Measurements from ENCODE around the gene RIPOR2. TPM values are rescaled to one million over a fixed set of nuclear protein-coding genes. Genes with fewer than 3 reads are reported as not detected.
A peak's percentile ranks its signal among the peaks of the same experiment; 100 is the strongest.

Gene RIPOR2
- polyA plus RNA-seq, 2 donors = 0.41 to 0.61 TPM

- WGBS, 2 donors = 75 to 78% methylated on average over 10 of the region's 10 CpGs
- Histone ChIP-seq H3K36me3 (ENCODE audit: control insufficient read depth in 2 of 2, insufficient read depth in 2 of 2, low read length in 1 of 2) (no peaks in the 10 kb centered on the region), H3K27me3 (ENCODE audit: control insufficient read depth in 1 of 2, insufficient read depth in 2 of 2, low read length in 2 of 2) (no peaks in the 10 kb centered on the region), H3K9me3 (ENCODE audit: control insufficient read depth in 2 of 2, insufficient read depth in 1 of 2, low read depth in 1 of 2, low read length in 1 of 2) (no peaks in the 10 kb centered on the region), H3K27ac (ENCODE audit: low read depth in 2 of 2, low read length in 1 of 2) (no peak overlapping the region), H3K4me3 (ENCODE audit: low read depth in 1 of 2, low read length in 2 of 2) (no peak overlapping the region), H3K4me1 (ENCODE audit: control insufficient read depth in 2 of 2, insufficient read depth in 2 of 2, low read length in 1 of 2) (peaks cover 0 to 7% of the 10 kb centered on the region in 2 donors)
Observed at GRCh38 chr6:24831771-24832716, 103.7 kb downstream of the RIPOR2 start.

DNA sequence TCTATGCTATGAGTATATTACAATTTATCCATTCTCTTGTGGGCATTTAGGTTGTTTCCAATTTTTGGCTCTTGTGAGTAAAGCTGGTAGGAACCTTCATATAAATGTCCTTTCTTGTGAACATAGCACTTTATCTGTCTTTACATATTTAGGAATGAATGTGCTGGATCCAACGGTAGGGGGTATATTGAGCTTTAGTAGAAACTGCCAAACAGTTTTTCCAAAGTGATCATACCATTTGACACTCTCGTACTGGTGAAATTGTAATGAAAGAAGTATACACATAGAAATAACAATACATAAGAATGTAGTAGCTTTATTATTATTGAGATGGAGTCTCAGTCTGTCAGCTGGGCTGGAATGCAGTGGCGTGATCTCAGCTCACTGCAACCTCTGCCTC, 106.1 kb downstream of the RIPOR2 start:
- no peaks in the 10 kb centered on the region for H3K9me3 ChIP-seq (ENCODE audit: control insufficient read depth in 2 of 2, insufficient read depth in 1 of 2, low read depth in 1 of 2, low read length in 1 of 2)
- 84 to 93% methylated on average over 3 of the region's 3 CpGs for WGBS, 2 donors
- H3K27ac ChIP-seq (ENCODE audit: low read depth in 2 of 2, low read length in 1 of 2) = no peak overlapping the region
- peaks cover 0 to 5% of the 10 kb centered on the region in 2 donors for H3K4me1 ChIP-seq (ENCODE audit: control insufficient read depth in 2 of 2, insufficient read depth in 2 of 2, low read length in 1 of 2)
- H3K27me3 ChIP-seq (ENCODE audit: control insufficient read depth in 1 of 2, insufficient read depth in 2 of 2, low read length in 2 of 2) = no peaks in the 10 kb centered on the region
- no peak overlapping the region for H3K4me3 ChIP-seq (ENCODE audit: low read depth in 1 of 2, low read length in 2 of 2)
- H3K36me3 ChIP-seq (ENCODE audit: control insufficient read depth in 2 of 2, insufficient read depth in 2 of 2, low read length in 1 of 2) = no peaks in the 10 kb centered on the region

GRCh38 chr6:24827970-24828369, 107.8 kb downstream of the RIPOR2 start:
- no peak overlapping the region for H3K4me3 ChIP-seq (ENCODE audit: low read depth in 1 of 2, low read length in 2 of 2)
- no peaks in the 10 kb centered on the region for H3K27me3 ChIP-seq (ENCODE audit: control insufficient read depth in 1 of 2, insufficient read depth in 2 of 2, low read length in 2 of 2)
- H3K27ac ChIP-seq (ENCODE audit: low read depth in 2 of 2, low read length in 1 of 2) = no peak overlapping the region
- 72 to 75% methylated on average over 8 of the region's 8 CpGs for WGBS, 2 donors
- no peaks in the 10 kb centered on the region for H3K36me3 ChIP-seq (ENCODE audit: control insufficient read depth in 2 of 2, insufficient read depth in 2 of 2, low read length in 1 of 2)
- H3K9me3 ChIP-seq (ENCODE audit: control insufficient read depth in 2 of 2, insufficient read depth in 1 of 2, low read depth in 1 of 2, low read length in 1 of 2) = no peaks in the 10 kb centered on the region
- peaks cover 0 to 5% of the 10 kb centered on the region in 2 donors for H3K4me1 ChIP-seq (ENCODE audit: control insufficient read depth in 2 of 2, insufficient read depth in 2 of 2, low read length in 1 of 2)

DNA sequence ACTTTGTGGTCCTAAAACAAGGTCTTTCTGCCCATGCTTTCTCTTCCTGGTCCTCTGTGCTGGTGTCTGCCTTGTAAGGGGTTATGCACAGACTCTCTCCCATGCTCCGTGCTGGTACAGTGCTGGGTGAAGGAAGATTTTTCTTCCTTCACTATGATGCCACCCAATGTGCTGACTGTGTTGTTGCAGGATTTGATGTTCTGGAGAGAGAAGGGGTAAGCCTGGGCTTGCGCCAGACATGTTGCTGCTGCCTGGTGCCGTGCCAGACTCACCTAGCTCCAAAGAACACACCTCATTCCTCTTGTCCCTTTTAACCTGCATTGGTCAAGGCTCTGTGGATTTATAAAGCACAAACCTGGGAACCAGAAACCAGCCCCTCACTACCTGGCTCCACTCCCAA, 108.6 kb downstream of the RIPOR2 start:
- H3K4me3 ChIP-seq (ENCODE audit: low read depth in 1 of 2, low read length in 2 of 2) = no peak overlapping the region
- H3K27ac ChIP-seq (ENCODE audit: low read depth in 2 of 2, low read length in 1 of 2) = peak overlapping the region in 1 of 2 donors; percentile 20

DNA sequence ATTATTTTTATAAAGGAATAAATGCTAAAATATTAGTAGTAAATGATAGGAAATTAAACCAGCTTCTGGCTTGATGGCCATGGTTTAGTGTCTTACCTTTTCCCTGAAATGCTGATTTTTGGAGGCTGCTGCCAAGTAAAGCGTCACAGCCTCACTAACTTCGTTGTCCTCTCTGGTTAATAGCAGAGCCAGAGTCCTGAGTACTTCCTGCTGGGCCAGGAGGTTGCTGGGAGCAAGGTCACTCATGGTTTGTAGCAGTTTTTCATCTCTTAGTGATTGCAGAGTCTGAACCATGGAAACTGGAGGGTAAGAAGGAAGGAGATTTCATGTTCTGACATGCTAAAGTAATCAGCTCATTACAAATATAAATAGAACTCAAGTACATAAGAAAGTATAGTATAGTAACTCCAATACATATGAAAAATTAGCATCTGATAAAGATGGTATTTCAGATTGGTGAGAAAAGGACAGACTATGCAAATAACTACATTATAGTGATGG, 110.6 kb downstream of the RIPOR2 start:
- Histone ChIP-seq H3K4me3 (ENCODE audit: low read depth in 1 of 2, low read length in 2 of 2) (no peak overlapping the region), H3K27ac (ENCODE audit: low read depth in 2 of 2, low read length in 1 of 2) (no peak overlapping the region), H3K27me3 (ENCODE audit: control insufficient read depth in 1 of 2, insufficient read depth in 2 of 2, low read length in 2 of 2) (no peaks in the 10 kb centered on the region), H3K36me3 (ENCODE audit: control insufficient read depth in 2 of 2, insufficient read depth in 2 of 2, low read length in 1 of 2) (no peaks in the 10 kb centered on the region), H3K9me3 (ENCODE audit: control insufficient read depth in 2 of 2, insufficient read depth in 1 of 2, low read depth in 1 of 2, low read length in 1 of 2) (no peaks in the 10 kb centered on the region), H3K4me1 (ENCODE audit: control insufficient read depth in 2 of 2, insufficient read depth in 2 of 2, low read length in 1 of 2) (peaks cover 0 to 5% of the 10 kb centered on the region in 2 donors)
- WGBS, 2 donors = 50 to 62% methylated on average over 2 of the region's 2 CpGs

More for the DNA sequence above, 108.6 kb downstream of the RIPOR2 start:
- peaks cover 0 to 5% of the 10 kb centered on the region in 2 donors for H3K4me1 ChIP-seq (ENCODE audit: control insufficient read depth in 2 of 2, insufficient read depth in 2 of 2, low read length in 1 of 2)
- WGBS, 2 donors = 61 to 66% methylated on average over 3 of the region's 3 CpGs
- no peaks in the 10 kb centered on the region for H3K36me3 ChIP-seq (ENCODE audit: control insufficient read depth in 2 of 2, insufficient read depth in 2 of 2, low read length in 1 of 2)
- no peaks in the 10 kb centered on the region for H3K9me3 ChIP-seq (ENCODE audit: control insufficient read depth in 2 of 2, insufficient read depth in 1 of 2, low read depth in 1 of 2, low read length in 1 of 2)
- H3K27me3 ChIP-seq (ENCODE audit: control insufficient read depth in 1 of 2, insufficient read depth in 2 of 2, low read length in 2 of 2) = no peaks in the 10 kb centered on the region

- H3K36me3 ChIP-seq (ENCODE audit: control insufficient read depth in 2 of 2, insufficient read depth in 2 of 2, low read length in 1 of 2) = no peaks in the 10 kb centered on the region
- peaks cover 0 to 5% of the 10 kb centered on the region in 2 donors for H3K4me1 ChIP-seq (ENCODE audit: control insufficient read depth in 2 of 2, insufficient read depth in 2 of 2, low read length in 1 of 2)
- H3K27ac ChIP-seq (ENCODE audit: low read depth in 2 of 2, low read length in 1 of 2) = no peak overlapping the region
- H3K27me3 ChIP-seq (ENCODE audit: control insufficient read depth in 1 of 2, insufficient read depth in 2 of 2, low read length in 2 of 2) = no peaks in the 10 kb centered on the region
- 79 to 91% methylated on average over 6 of the region's 6 CpGs for WGBS, 2 donors
- no peak overlapping the region for H3K4me3 ChIP-seq (ENCODE audit: low read depth in 1 of 2, low read length in 2 of 2)
- no peaks in the 10 kb centered on the region for H3K9me3 ChIP-seq (ENCODE audit: control insufficient read depth in 2 of 2, insufficient read depth in 1 of 2, low read depth in 1 of 2, low read length in 1 of 2)
Observed at GRCh38 chr6:24824142-24824938, 111.4 kb downstream of the RIPOR2 start.

GRCh38 chr6:24823185-24823584, 112.6 kb downstream of the RIPOR2 start:
- Histone ChIP-seq H3K4me1 (ENCODE audit: control insufficient read depth in 2 of 2, insufficient read depth in 2 of 2, low read length in 1 of 2) (peaks cover 0 to 5% of the 10 kb centered on the region in 2 donors), H3K9me3 (ENCODE audit: control insufficient read depth in 2 of 2, insufficient read depth in 1 of 2, low read depth in 1 of 2, low read length in 1 of 2) (no peaks in the 10 kb centered on the region), H3K36me3 (ENCODE audit: control insufficient read depth in 2 of 2, insufficient read depth in 2 of 2, low read length in 1 of 2) (no peaks in the 10 kb centered on the region), H3K27me3 (ENCODE audit: control insufficient read depth in 1 of 2, insufficient read depth in 2 of 2, low read length in 2 of 2) (no peaks in the 10 kb centered on the region), H3K4me3 (ENCODE audit: low read depth in 1 of 2, low read length in 2 of 2) (no peak overlapping the region), H3K27ac (ENCODE audit: low read depth in 2 of 2, low read length in 1 of 2) (no peak overlapping the region)
- WGBS, 2 donors = 80 to 93% methylated on average over 2 of the region's 2 CpGs

DNA sequence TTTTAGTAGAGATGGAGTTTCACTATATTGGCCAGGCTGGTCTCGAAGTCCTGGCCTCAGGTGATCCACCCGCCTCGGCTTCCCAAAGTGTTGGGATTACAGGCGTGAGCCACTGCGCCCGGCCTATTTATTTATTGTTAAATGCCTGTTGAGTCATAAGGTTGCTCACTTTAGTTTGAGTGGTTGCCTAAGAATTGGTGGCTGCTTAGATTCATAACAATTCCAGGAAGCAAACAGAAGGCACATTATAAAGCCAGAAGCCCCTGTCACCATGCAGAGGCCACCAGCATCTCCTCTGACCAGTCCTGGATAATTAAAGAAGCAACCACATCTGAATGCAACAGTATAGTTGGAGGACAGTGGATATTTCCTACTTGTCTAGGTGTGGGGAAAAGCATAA, 113.1 kb downstream of the RIPOR2 start:
- no peaks in the 10 kb centered on the region for H3K27me3 ChIP-seq (ENCODE audit: control insufficient read depth in 1 of 2, insufficient read depth in 2 of 2, low read length in 2 of 2)
- no peak overlapping the region for H3K4me3 ChIP-seq (ENCODE audit: low read depth in 1 of 2, low read length in 2 of 2)
- no peaks in the 10 kb centered on the region for H3K9me3 ChIP-seq (ENCODE audit: control insufficient read depth in 2 of 2, insufficient read depth in 1 of 2, low read depth in 1 of 2, low read length in 1 of 2)
- H3K36me3 ChIP-seq (ENCODE audit: control insufficient read depth in 2 of 2, insufficient read depth in 2 of 2, low read length in 1 of 2) = no peaks in the 10 kb centered on the region
- H3K4me1 ChIP-seq (ENCODE audit: control insufficient read depth in 2 of 2, insufficient read depth in 2 of 2, low read length in 1 of 2) = peaks cover 0 to 3% of the 10 kb centered on the region in 2 donors
- peak overlapping the region in 1 of 2 donors; percentile 41 for H3K27ac ChIP-seq (ENCODE audit: low read depth in 2 of 2, low read length in 1 of 2)
- 55 to 65% methylated on average over 6 of the region's 6 CpGs for WGBS, 2 donors

DNA sequence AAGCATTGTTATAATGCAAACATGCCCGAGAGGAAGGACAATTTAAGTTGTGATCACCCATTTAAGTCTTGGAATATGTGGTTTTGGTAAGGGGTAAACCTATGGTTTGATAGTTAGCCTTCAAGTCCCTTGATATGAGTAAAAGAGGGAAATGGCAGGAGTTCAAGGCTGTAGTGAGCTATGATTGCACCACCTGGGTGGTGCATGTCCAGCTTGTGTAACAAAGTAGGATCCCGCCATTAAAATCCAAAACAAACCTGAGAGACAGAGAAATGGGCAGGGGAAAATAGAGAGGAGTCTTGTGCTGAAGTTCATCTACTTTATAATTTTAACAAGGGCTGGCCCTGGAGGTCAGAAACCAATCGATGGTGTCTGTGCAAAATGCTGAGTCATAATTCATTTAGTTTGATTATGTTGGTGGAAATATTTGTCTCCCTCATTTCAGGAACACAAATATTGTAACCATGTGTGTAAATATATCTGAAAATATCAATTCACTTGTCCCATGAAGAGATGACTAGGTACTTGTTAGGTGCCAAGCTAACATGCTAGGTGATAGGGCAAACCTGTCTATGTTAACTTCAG, 113.8 kb downstream of the RIPOR2 start:
- no peak overlapping the region for H3K4me3 ChIP-seq (ENCODE audit: low read depth in 1 of 2, low read length in 2 of 2)
- no peaks in the 10 kb centered on the region for H3K36me3 ChIP-seq (ENCODE audit: control insufficient read depth in 2 of 2, insufficient read depth in 2 of 2, low read length in 1 of 2)
- H3K27ac ChIP-seq (ENCODE audit: low read depth in 2 of 2, low read length in 1 of 2) = no peak overlapping the region
- WGBS, 2 donors = 88 to 93% methylated on average over 3 of the region's 3 CpGs
- no peaks in the 10 kb centered on the region for H3K9me3 ChIP-seq (ENCODE audit: control insufficient read depth in 2 of 2, insufficient read depth in 1 of 2, low read depth in 1 of 2, low read length in 1 of 2)
- H3K27me3 ChIP-seq (ENCODE audit: control insufficient read depth in 1 of 2, insufficient read depth in 2 of 2, low read length in 2 of 2) = no peaks in the 10 kb centered on the region
- H3K4me1 ChIP-seq (ENCODE audit: control insufficient read depth in 2 of 2, insufficient read depth in 2 of 2, low read length in 1 of 2) = no peaks in the 10 kb centered on the region
